ENCODE data around the gene SYPL2.

SYPL2 gene

DNA sequence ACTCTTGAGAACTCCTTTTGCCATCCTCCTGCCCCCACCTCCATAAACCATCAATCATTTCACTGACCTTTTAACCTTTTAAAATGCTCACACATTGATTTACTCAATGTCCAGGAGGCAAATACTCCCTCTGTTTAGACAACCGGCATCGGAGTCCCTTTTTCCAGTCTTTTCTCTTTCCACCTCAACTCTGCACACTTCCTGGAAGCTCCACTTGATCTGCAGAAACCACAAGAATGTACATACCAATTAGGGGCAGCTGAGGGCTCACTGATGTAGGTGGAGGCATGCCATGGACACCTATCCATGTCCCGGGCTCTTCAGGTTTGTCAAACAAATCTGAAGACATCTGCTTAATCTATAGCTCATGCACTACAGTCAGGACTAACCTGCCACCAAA is 48.5 kb downstream of the SYPL2 start:
- DNase-seq (ENCODE audit: low read depth, low spot score), result no peak

DNA sequence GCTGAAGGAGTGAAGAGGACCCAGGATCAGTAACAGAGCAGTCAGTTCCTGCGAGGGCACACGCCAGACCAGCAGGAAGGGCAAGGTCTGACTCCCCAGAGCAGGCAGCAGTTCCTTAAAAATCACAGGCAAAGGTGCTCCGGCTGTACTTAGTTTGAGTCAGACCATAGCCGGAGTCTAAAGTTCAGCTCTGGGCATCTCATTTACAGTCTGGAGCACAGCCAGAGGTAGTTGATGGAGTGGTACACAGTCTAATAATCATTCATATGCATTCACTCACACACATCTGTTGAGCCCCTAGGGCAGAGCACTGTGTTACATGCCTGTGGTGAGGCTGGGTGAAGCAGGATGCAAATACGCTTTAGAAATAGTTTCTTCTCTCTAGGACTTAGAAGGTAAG is 50.5 kb downstream of the SYPL2 start:
- no peak for DNase-seq (ENCODE audit: low read depth, low spot score)

GRCh38 chr1:109517337-109517736 is 51.0 kb downstream of the SYPL2 start:
- DNase-seq (ENCODE audit: low read depth, low spot score), result no peak

GRCh38 chr1:109521002-109521951 is 54.9 kb downstream of the SYPL2 start:
- no peak for DNase-seq (ENCODE audit: low read depth, low spot score)

DNA sequence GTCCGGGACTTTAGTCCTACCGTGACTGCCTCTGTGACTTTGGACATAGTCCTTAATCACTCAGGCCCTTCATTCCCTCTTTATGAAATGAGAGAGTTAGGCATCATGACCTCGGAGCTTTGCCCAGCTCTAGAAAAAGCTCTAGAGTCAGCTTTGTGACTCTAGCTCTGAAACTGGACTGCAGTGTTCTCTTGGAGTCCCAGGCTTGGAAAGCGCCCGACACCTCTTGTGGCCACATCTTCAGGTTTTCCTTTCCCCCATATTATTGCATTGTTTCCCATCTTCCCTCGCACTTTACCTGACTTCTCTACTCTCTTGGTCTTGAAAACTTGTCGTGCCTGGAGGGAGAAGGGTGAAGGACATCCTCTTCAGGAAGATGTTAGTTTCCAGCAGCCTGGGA is 55.7 kb downstream of the SYPL2 start:
- DNase-seq (ENCODE audit: low read depth, low spot score), result no peak

GRCh38 chr1:109523706-109524105 is 57.4 kb downstream of the SYPL2 start:
- no peak for DNase-seq (ENCODE audit: low read depth, low spot score)

DNA sequence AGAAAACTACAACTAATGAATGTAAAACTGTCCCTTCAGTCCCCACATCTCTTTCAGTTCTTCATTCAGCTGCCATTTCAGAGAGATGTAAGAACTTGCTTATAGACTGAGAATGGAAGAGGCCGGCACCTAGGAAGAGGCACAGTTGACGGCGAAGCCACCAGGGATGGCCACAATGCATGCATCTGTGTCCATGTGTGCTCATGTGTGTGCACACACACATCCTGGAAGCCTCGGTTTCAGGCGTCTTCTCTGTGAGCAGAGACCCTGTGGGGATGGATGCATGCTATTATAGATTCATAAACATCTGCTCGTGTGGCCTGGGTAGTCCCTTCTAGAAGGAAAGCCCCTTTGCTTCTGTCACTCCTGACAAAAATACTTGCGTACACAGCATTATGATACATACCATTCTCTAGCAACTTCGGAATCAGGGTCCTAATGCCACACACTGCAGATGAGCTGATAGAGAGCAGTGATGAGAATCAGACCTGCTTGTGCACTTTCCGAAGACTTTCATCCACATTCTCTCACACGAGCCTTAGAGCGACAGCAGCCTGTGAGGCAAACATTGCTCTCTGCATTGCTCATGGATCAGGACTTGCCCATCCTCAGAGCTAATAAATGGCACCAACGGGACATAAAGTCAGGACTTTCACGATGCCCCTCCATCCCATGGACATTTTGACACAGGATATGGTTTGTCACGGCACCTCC is 60.9 kb downstream of the SYPL2 start:
- DNase-seq (ENCODE audit: low read depth, low spot score), result no peak

- no peak for DNase-seq (ENCODE audit: low read depth, low spot score)
Measured at GRCh38 chr1:109527846-109528695, 61.7 kb downstream of the SYPL2 start.

GRCh38 chr1:109528712-109529111 is 62.4 kb downstream of the SYPL2 start:
- no peak for DNase-seq (ENCODE audit: low read depth, low spot score)

DNA sequence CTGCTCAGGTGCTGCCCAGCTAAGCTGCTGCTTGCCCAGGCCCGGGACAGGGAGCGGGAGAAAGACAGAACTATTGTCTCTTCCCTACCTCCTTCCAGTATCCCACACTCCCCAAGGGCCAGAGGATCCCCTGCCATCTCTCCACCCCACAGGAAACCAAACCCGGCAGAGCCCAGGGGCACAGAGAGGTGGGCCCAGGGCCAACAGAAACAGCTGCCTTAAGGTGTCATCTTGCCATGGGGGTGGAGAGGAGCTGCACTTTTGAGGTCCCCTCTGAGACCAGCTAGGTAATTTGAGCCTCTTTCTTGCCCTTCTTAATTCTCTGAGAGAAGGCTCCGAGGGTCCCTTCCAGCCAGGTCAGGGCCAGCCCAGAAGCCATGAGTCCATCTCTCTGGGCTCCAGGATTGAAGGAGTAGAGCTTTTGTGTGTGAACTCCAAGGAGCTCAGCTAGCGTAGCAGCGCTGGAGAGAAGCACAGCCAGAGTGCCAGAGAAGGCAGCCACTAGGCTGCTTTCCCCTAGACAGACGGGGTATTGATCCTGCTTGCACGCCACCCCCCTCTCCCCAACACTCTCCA is 63.6 kb downstream of the SYPL2 start:
- no peak for DNase-seq (ENCODE audit: low read depth, low spot score)

GRCh38 chr1:109530457-109531087 is 64.2 kb downstream of the SYPL2 start:
- no peak for DNase-seq (ENCODE audit: low read depth, low spot score)

GRCh38 chr1:109531380-109531779 is 65.0 kb downstream of the SYPL2 start:
- DNase-seq (ENCODE audit: low read depth, low spot score), result no peak

Measured in ELF-1 (cell line).